HCT116 (cell line): ENCODE measurements around the gene EMP2. TPM values are rescaled to one million over a fixed set of nuclear protein-coding genes. Genes with fewer than 3 reads are reported as not detected.

Experiments
- ATAC-seq: fragments of 200-7000 bp; cut with Tn5 transposase; 2 replicates; pipeline ENCODE4 v1.9.1; 2020; ENCODE audit warnings: mild to moderate bottlenecking, moderate library complexity
- BruUV-seq: library from RNA; stranded (reverse); fragments of 400-500 nt; replicated peaks from 2 replicates; lab custom pipeline; 2021; lab: Mats Ljungman, UMichigan
- CTCF ChIA-PET: fragments of 300-600 bp; sonication (Branson Sonifier 250); formaldehyde crosslinking; loops from one replicate; lab custom pipeline; 2021; ENCODE audit warnings: antibody characterized with exemption; lab: Charles Lee
- POLR2A ChIA-PET: fragments of 300-600, 350-600 bp; sonication (Branson Sonifier 250); formaldehyde crosslinking; loops from one replicate; lab custom pipeline; 2021; ENCODE audit warnings: antibody characterized with exemption; lab: Charles Lee
- RAD21 ChIA-PET, 2 experiments: fragments of 300-600 bp; sonication (Branson Sonifier 250); formaldehyde crosslinking; loops; one replicate each; lab custom pipeline; 2023; ENCODE audit warnings: low total read pairs in 2 of 2; ENCODE audit not compliant: uncharacterized antibody in 2 of 2, unreplicated experiment in 2 of 2, low non-redundant PET in 1 of 2; lab: Charles Lee
- DNase-seq: peaks from one replicate; pipeline ENCODE4 v3.0.0-alpha.2; 2010; ENCODE audit warnings: low read depth, low spot score
- H2AFZ ChIP-seq: fragments of 200-600 bp; shearing (Covaris generic), sonication (generic); 2 replicates; pipeline ENCODE4 v1.6.1; 2017; ENCODE audit warnings: low read depth, mixed run types, mixed read lengths, antibody characterized with exemption, low read length; ENCODE audit not compliant: poor library complexity, severe bottlenecking
- H3K27ac ChIP-seq: 2 replicates; pipeline ENCODE4 v1.5.1; 2012; ENCODE audit warnings: low read depth, low read length
- H3K27me3 ChIP-seq: fragments of 200-600 bp; sonication (generic); 2 replicates; pipeline ENCODE4 v1.6.1; 2016; ENCODE audit warnings: mixed run types, low read length, mixed read lengths; ENCODE audit not compliant: insufficient read depth
- H3K36me3 ChIP-seq, 2 experiments: fragments of 200-500 bp in 1 of 2; fragments of 200-600 bp in 1 of 2; sonication (Bioruptor generic) in 1 of 2; sonication (generic) in 1 of 2; 2 replicates each; pipeline versions ENCODE4 v1.5.1 to v1.6.1; 2014 to 2016; ENCODE audit warnings: low read length in 2 of 2, inconsistent platforms in 1 of 2, mixed read lengths in 1 of 2, mixed run types in 1 of 2; ENCODE audit not compliant: insufficient read depth in 2 of 2, control insufficient read depth in 1 of 2
- H3K4me1 ChIP-seq, 2 experiments: fragments of 200-600 bp in 1 of 2; sonication (generic) in 1 of 2; 2 replicates each; pipeline versions ENCODE4 v1.5.1 to v1.6.1; 2012 to 2017; ENCODE audit warnings: low read length in 2 of 2, inconsistent platforms in 1 of 2, mild to moderate bottlenecking in 1 of 2, mixed read lengths in 1 of 2, mixed run types in 1 of 2, moderate library complexity in 1 of 2; ENCODE audit not compliant: insufficient read depth in 2 of 2, control insufficient read depth in 1 of 2
- H3K4me2 ChIP-seq: fragments of 200-600 bp; sonication (generic); 2 replicates; pipeline ENCODE4 v1.6.1; 2017; ENCODE audit warnings: mixed run types, low read length, mixed read lengths
- H3K4me3 ChIP-seq, 2 experiments: fragments of 200-600 bp in 1 of 2; sonication (generic) in 1 of 2; replicated peaks in 1 of 2; 2 replicates each; pipeline ENCODE4 v1.5.1; 2011 to 2016; ENCODE audit warnings: low read length in 2 of 2, control low read depth in 1 of 2, low read depth in 1 of 2, mild to moderate bottlenecking in 1 of 2, mixed read lengths in 1 of 2, mixed run types in 1 of 2
- H3K79me2 ChIP-seq: fragments of 200-600 bp; sonication (generic); 2 replicates; pipeline ENCODE4 v1.6.1; 2017; ENCODE audit warnings: mild to moderate bottlenecking, mixed run types, low read length, moderate library complexity, mixed read lengths; ENCODE audit not compliant: insufficient read depth
- H3K9ac ChIP-seq: fragments of 200-600 bp; sonication (generic); 2 replicates; pipeline ENCODE4 v1.6.1; 2016; ENCODE audit warnings: low read length, mixed read lengths
- H3K9me2 ChIP-seq: fragments of 200-600 bp; sonication (generic), shearing (Covaris generic); 2 replicates; pipeline ENCODE4 v1.6.1; 2017; ENCODE audit warnings: mixed run types, mild to moderate bottlenecking, moderate library complexity; ENCODE audit not compliant: insufficient read depth
- H3K9me3 ChIP-seq, 2 experiments: fragments of 200-500 bp in 1 of 2; fragments of 200-600 bp in 1 of 2; sonication (Bioruptor generic) in 1 of 2; sonication (generic) in 1 of 2; 2 replicates each; pipeline ENCODE4 v1.6.1; 2014 to 2017; ENCODE audit warnings: low read length in 2 of 2, mixed read lengths in 2 of 2, inconsistent platforms in 1 of 2, low read depth in 1 of 2, mild to moderate bottlenecking in 1 of 2, mixed run types in 1 of 2, moderate library complexity in 1 of 2; ENCODE audit not compliant: control insufficient read depth in 1 of 2, insufficient read depth in 1 of 2
- H4K20me1 ChIP-seq: fragments of 200-600 bp; sonication (generic), shearing (Covaris generic); 2 replicates; pipeline ENCODE4 v1.6.1; 2017; ENCODE audit warnings: mixed run types, mild to moderate bottlenecking, moderate library complexity; ENCODE audit not compliant: insufficient read depth
- CBX3 ChIP-seq: IDR thresholded peaks from 2 replicates; pipeline ENCODE4 v1.6.1; 2012; ENCODE audit warnings: low read depth
- ELF1 ChIP-seq: IDR thresholded peaks from 2 replicates; pipeline ENCODE4 v1.6.1; 2012; ENCODE audit warnings: low read depth, borderline replicate concordance
- EZH2phosphoT487 ChIP-seq: fragments of 200-600 bp; IDR thresholded peaks from 2 replicates; pipeline ENCODE4 v1.6.1; 2018; ENCODE audit warnings: antibody characterized with exemption, borderline replicate concordance
- FOSL1 ChIP-seq: IDR thresholded peaks from 2 replicates; pipeline ENCODE4 v1.6.1; 2012; ENCODE audit warnings: low read depth
- POLR2AphosphoS5 ChIP-seq: IDR thresholded peaks from 2 replicates; pipeline ENCODE4 v1.6.1; 2011; ENCODE audit warnings: mild to moderate bottlenecking, low read depth, low read length, moderate library complexity
- RAD21 ChIP-seq: IDR thresholded peaks from 2 replicates; pipeline ENCODE4 v1.6.1; 2012; ENCODE audit warnings: low read depth, mild to moderate bottlenecking
- SIN3A ChIP-seq: IDR thresholded peaks from 2 replicates; pipeline ENCODE4 v1.6.1; 2012; ENCODE audit warnings: low read depth
- SRF ChIP-seq: IDR thresholded peaks from 2 replicates; pipeline ENCODE4 v1.6.1; 2012; ENCODE audit warnings: low read depth
- TCF7L2 ChIP-seq: IDR thresholded peaks from 2 replicates; pipeline ENCODE4 v1.7.0; 2011; ENCODE audit warnings: borderline replicate concordance, inconsistent platforms; ENCODE audit not compliant: insufficient read depth, insufficient read length; ENCODE audit errors: extremely low read depth
- YY1 ChIP-seq: IDR thresholded peaks from 2 replicates; pipeline ENCODE4 v1.6.1; 2011; ENCODE audit warnings: low read length, low read depth, moderate library complexity, mild to moderate bottlenecking; ENCODE audit not compliant: insufficient replicate concordance; ENCODE audit errors: extremely low read depth
- ZNF274 ChIP-seq: fragments of 200-500 bp; sonication (Bioruptor generic); IDR thresholded peaks from 2 replicates; pipeline ENCODE4 v1.6.1; 2014; ENCODE audit warnings: mild to moderate bottlenecking, low read depth, low read length, inconsistent platforms
- intact Hi-C: fragments of 100-400 bp; cut with micrococcal nuclease; formaldehyde crosslinking; loops from 2 replicates; pipeline ENCODE4 v1.10.0; 2022
- total RNA-seq: library from RNA; stranded (reverse); gene quantifications from one replicate; pipeline ENCODE4 v1.2.1, GENCODE V29; 2021; ENCODE audit not compliant: unreplicated experiment
- TF ChIP-seq, protein P1 (sequence below), 3 experiments: fragments of 200-600 bp in 1 of 3; sonication (generic) in 1 of 3; IDR thresholded peaks in 2 of 3; conservative IDR thresholded peaks in 1 of 3; 2 replicates each; pipeline ENCODE4 v1.5.1; 2012 to 2017; ENCODE audit warnings: low read depth in 2 of 3, low read length in 2 of 3, antibody characterized with exemption in 1 of 3, borderline replicate concordance in 1 of 3, control low read depth in 1 of 3, mild to moderate bottlenecking in 1 of 3, mixed read lengths in 1 of 3, mixed run types in 1 of 3, moderate library complexity in 1 of 3; ENCODE audit not compliant: insufficient read depth in 1 of 3
- TF ChIP-seq, protein P2 (sequence below): IDR thresholded peaks from 2 replicates; pipeline ENCODE4 v1.6.1; 2012
- TF ChIP-seq, protein P3 (sequence below): IDR thresholded peaks from 2 replicates; pipeline ENCODE4 v1.6.1; 2012
- TF ChIP-seq, protein P4 (sequence below): IDR thresholded peaks from 2 replicates; pipeline ENCODE4 v1.6.1; 2012; ENCODE audit warnings: low read depth

Gene EMP2
- total RNA-seq, 1 experiment from 2014 or later: 32.6 TPM

DNA sequence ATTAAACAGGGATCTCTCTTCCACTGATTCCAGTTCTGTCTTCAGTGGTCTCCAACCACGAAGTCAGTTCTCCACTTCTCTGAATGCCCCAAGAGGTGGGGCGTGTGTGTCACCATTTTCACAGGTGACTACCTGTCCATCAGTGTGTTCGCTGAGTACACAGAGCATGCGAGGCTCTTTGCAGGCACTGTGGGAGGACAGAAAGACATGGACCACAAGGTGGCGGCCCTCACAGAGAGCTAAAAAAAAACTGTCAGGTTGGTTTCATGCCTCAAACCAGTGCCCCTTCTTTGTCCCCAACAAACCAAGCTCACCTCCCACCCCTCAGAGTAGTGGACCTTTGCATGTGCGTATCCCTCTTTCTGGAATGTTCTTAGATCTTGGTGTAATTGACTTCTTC is 13.8 kb downstream of the EMP2 start:
- TF ChIP-seq, protein P1, sequence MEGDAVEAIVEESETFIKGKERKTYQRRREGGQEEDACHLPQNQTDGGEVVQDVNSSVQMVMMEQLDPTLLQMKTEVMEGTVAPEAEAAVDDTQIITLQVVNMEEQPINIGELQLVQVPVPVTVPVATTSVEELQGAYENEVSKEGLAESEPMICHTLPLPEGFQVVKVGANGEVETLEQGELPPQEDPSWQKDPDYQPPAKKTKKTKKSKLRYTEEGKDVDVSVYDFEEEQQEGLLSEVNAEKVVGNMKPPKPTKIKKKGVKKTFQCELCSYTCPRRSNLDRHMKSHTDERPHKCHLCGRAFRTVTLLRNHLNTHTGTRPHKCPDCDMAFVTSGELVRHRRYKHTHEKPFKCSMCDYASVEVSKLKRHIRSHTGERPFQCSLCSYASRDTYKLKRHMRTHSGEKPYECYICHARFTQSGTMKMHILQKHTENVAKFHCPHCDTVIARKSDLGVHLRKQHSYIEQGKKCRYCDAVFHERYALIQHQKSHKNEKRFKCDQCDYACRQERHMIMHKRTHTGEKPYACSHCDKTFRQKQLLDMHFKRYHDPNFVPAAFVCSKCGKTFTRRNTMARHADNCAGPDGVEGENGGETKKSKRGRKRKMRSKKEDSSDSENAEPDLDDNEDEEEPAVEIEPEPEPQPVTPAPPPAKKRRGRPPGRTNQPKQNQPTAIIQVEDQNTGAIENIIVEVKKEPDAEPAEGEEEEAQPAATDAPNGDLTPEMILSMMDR (IDR thresholded peaks at IDR 0.05 in 2 of 3, conservative IDR thresholded peaks at IDR 0.05 in 1 of 3; ENCODE audit: borderline replicate concordance in 1 of 3, insufficient read depth in 1 of 3, low read depth in 2 of 3, low read length in 2 of 3): peak in 2 of 3 experiments; percentile 31 to 32; a peak in 3 of 6 replicates
- TF ChIP-seq RAD21 (peak; percentile 28), POLR2AphosphoS5 (no peak), CBX3 (no peak)
- no peaks in the 10 kb centered on the region for H3K36me3 ChIP-seq
- ChIA-PET RAD21 (no interaction called here), CTCF (interaction anchor here (0.9 kb wide), 1 partner anchor 171 kb away, joined by 3 read pairs; no protein-coding TSS in a partner anchor), POLR2A (no interaction called here)
- H3K27ac ChIP-seq: no peak overlapping the region
- BruUV-seq: no TSS peak
- H3K4me1 ChIP-seq: no peaks in the 10 kb centered on the region
- 0 out of 2 replicates have a peak, but pooled peaks have one; percentile 57 for ATAC-seq
- H3K79me2 ChIP-seq: peaks cover 3% of the 10 kb centered on the region; the same call in 1 of the 2 replicates
- H3K4me2 ChIP-seq: no peak overlapping the region
- H2AFZ ChIP-seq: no peak overlapping the region
- 0 out of 4 replicates have a peak, but pooled peaks cover 0 to 7% of the 10 kb centered on the region in 2 experiments for H3K9me3 ChIP-seq
- no peaks in the 10 kb centered on the region for H3K9me2 ChIP-seq
- H3K27me3 ChIP-seq: no peaks in the 10 kb centered on the region
- H3K4me3 ChIP-seq: no peak overlapping the region
- H3K9ac ChIP-seq: no peak overlapping the region
- intact Hi-C loops: no loop called here
- no peaks in the 10 kb centered on the region for H4K20me1 ChIP-seq
- no peak for DNase-seq

DNA sequence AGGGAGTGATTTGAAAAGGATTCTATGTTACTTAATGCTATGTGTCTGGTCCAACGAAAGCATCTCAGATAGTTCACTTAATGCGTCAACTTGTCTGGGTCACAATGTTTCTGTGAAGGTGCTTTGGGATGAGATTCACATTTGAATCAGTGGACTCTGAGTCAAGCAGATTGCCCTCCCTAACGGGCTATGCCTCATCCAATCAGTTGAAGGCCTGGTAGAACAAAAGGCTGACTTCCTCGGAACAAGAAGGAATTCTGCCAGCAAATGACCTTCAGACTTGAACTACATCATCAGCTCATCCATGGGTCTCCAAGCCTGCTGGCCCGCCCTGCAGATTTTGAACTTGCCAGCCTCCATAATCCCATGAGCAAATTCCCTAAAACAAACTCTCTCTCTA is 15.2 kb downstream of the EMP2 start:
- H3K36me3 ChIP-seq: no peaks in the 10 kb centered on the region
- ChIA-PET CTCF (no interaction called here), RAD21 (no interaction called here), POLR2A (no interaction called here)
- H3K9me2 ChIP-seq: no peaks in the 10 kb centered on the region
- no peak overlapping the region for H2AFZ ChIP-seq
- intact Hi-C loops: no loop called here
- H3K4me3 ChIP-seq: no peak overlapping the region
- no peaks in the 10 kb centered on the region for H3K4me1 ChIP-seq
- no peaks in the 10 kb centered on the region for H4K20me1 ChIP-seq
- H3K9ac ChIP-seq: no peak overlapping the region
- H3K4me2 ChIP-seq: no peak overlapping the region
- DNase-seq: no peak
- H3K9me3 ChIP-seq: 0 out of 4 replicates have a peak, but pooled peaks cover 0 to 7% of the 10 kb centered on the region in 2 experiments
- H3K79me2 ChIP-seq: peaks cover 3% of the 10 kb centered on the region; the same call in 1 of the 2 replicates
- H3K27me3 ChIP-seq: no peaks in the 10 kb centered on the region
- ATAC-seq: no peak
- no TSS peak for BruUV-seq
- H3K27ac ChIP-seq: no peak overlapping the region
- TF ChIP-seq SIN3A: no peak
- TF ChIP-seq, protein P2, sequence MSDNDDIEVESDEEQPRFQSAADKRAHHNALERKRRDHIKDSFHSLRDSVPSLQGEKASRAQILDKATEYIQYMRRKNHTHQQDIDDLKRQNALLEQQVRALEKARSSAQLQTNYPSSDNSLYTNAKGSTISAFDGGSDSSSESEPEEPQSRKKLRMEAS: no peak
- TF ChIP-seq, protein P3, sequence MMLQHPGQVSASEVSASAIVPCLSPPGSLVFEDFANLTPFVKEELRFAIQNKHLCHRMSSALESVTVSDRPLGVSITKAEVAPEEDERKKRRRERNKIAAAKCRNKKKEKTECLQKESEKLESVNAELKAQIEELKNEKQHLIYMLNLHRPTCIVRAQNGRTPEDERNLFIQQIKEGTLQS: no peak
- TF ChIP-seq YY1: no peak
- no peak for TF ChIP-seq ELF1
- no peak for TF ChIP-seq FOSL1
- no peak for TF ChIP-seq SRF
- TF ChIP-seq POLR2AphosphoS5: no peak
- no peak for TF ChIP-seq ZNF274
- no peak for TF ChIP-seq TCF7L2
- no peak for TF ChIP-seq EZH2phosphoT487
- TF ChIP-seq, protein P4, sequence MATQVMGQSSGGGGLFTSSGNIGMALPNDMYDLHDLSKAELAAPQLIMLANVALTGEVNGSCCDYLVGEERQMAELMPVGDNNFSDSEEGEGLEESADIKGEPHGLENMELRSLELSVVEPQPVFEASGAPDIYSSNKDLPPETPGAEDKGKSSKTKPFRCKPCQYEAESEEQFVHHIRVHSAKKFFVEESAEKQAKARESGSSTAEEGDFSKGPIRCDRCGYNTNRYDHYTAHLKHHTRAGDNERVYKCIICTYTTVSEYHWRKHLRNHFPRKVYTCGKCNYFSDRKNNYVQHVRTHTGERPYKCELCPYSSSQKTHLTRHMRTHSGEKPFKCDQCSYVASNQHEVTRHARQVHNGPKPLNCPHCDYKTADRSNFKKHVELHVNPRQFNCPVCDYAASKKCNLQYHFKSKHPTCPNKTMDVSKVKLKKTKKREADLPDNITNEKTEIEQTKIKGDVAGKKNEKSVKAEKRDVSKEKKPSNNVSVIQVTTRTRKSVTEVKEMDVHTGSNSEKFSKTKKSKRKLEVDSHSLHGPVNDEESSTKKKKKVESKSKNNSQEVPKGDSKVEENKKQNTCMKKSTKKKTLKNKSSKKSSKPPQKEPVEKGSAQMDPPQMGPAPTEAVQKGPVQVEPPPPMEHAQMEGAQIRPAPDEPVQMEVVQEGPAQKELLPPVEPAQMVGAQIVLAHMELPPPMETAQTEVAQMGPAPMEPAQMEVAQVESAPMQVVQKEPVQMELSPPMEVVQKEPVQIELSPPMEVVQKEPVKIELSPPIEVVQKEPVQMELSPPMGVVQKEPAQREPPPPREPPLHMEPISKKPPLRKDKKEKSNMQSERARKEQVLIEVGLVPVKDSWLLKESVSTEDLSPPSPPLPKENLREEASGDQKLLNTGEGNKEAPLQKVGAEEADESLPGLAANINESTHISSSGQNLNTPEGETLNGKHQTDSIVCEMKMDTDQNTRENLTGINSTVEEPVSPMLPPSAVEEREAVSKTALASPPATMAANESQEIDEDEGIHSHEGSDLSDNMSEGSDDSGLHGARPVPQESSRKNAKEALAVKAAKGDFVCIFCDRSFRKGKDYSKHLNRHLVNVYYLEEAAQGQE: no peak
